NCI-H1694 treated with DMSO at 0.1 percent for 48 hours (cell line): ENCODE measurements around the gene FRMD5.
A peak's percentile ranks its signal among the peaks of the same experiment; 100 is the strongest.
"Not testable (repeated sequence)": the region's sequence is repeated elsewhere in the genome, so short reads cannot be mapped to it uniquely, and the experiment has no call there.

Source experiments
- DNase-seq: peaks from one replicate; lab custom pipeline; 2025; lab: John Stamatoyannopoulos, UW

Gene FRMD5

DNA sequence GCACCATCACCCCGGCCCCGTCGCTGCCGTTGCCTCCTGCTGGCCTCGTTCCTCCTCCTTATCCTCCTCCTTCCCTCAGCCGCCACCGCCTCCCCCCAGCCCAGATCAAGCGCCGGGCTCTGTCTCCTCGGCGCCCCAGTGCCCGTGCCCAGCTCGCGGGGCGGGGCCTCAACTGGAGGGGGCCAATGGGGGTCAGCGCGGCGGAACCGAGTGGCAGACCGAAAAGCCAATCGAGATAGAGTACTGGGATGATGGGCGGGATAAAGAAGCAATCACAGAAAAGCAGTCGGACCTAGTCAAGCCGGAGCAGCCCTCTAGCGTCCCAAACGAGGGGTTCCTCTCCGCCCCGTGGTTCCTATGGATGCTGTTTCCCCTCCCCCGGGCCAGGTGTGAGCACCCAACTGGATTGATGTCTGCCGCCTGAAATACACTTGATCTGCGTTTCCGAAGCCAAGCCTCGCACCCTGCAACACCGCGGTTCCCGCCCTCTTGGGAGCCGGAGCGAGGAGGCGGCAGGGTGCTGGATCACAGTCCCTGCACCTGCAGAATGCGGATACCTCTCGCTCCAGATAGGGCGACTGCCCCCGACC is at the start of gene FRMD5:
Gene FRMD5, minus strand, starts transcription at position 121 of the 590 bp plus-strand sequence.
- DNase-seq: peak; percentile 94

DNA sequence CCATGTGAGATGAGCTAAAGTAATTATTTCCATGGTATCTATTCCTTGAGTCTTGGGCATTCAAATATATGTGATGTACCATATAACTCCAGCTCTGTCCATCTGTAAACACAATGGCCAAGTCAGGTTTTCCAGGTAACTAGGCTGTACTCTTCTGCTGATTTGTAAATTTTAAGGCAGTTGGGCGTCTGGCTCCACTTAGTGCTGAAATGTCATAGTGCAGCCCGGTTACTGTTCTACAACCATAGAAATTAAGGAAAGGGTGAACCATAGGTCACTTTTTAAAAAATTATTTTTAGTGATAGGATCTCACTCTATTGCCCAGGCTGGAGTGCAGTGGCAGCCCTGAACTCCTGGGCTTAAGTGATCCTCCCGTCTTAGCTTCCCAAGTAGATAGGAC is 48.8 kb upstream of the FRMD5 start:
- DNase-seq: no peak

DNA sequence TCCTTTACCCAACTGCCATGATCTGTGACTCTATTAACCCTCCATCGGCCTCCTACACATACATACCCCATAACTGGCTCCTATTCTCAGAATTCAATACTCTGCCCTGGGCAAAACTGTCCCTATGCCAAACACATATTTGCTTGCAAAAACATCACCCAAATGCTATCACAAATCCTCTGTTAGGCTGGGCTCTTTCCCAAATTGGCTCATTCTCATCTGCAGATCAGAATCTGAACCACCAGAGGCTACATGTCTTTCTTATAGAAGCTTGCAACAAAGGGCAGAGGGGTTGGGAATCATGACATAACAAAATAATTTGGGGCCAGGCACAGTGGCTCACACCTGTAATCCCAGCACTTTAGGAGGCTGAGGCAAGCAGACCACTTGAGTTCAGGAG is 48.1 kb upstream of the FRMD5 start:
- no peak for DNase-seq

DNA sequence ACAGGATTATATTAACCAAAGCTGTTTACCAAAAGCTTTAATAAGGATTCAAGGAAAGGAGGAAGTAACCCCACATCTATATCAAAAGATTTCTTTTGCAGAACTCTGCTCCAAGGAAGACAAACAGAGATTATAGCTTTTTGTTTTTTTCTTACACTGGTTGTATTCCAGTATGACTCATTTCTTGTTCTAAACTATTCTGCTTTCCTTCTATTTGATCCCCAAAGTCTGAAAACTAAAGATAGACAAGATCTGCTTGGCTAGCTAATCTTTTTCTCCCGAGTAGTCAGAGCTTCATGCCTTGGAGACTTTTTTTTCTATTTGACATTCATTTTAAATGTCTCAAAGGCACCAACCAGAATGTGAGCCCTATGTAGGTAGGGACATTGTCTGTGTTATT is 36.8 kb upstream of the FRMD5 start:
- DNase-seq: no peak

DNA sequence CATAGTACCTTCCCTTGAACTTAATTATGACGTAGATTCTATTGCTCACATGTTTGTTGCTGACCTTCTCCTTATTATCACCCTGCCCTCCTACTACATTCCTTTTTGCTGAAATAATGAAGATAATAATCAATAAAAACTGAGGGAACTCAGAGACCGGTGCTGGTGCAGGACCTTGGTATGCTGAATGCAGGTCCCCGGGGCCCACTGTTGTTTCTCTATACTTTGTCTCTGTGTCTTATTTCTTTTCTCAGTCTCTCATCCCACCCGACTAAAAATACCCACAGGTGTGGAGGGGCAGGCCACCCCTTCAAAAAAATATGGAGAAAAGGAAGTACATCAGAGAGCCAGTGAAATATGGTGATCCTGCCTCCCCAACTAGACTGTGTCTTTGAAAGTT is 34.2 kb upstream of the FRMD5 start:
- DNase-seq: not testable (repeated sequence)

DNA sequence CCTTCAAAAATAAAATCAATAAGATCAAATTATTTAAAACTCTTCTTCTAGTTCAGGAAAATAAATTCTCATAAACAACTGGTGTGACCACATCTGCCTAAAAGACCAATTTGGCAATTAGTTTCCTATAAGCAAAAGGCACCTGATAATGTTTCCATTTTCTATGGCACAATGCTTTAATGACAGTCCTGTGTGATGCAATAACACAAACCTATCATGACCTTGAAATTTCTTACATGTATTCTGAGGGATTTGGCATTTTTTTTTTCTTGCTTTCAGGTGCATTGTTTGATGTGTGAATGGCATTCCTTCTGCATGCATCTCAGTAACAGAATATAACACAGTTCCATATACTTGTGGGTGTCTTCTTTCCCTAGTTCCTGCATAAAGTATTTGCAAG is 32.5 kb upstream of the FRMD5 start:
- no peak for DNase-seq

DNA sequence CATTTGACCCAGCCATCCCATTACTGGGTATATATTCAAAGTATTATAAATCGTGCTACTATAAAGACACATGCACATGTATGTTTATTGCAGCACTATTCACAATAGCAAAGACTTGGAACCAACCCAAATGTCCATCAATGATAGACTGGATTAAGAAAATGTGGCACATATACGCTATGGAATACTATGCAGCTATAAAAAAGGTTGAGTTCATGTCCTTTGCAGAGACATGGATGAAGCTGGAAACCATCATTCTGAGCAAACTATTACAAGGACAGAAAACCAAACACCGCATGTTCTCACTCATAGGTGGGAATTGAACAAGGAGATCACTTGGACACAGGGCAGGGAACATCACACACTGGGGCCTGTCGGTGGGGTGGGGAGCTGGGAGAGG is 31.9 kb upstream of the FRMD5 start:
- DNase-seq: not testable (repeated sequence)

DNA sequence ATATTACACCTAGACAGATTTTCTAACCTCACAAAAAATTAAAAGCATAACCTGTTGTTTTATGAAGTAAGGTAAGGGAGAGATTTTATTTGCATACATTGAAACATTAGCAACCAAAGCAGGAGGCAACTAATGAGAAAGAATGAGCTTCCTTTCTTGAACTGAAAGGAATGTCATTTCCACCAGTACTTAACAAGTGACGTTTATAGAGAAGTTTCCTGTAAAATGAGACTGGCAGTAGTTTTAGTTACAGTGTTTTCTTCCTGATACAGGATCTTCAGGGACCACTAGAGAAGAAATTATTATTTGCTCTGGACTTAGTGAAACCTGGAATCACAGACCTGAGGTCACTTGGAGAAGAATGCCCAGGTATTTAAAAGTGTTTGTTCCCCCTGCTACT is 27.4 kb upstream of the FRMD5 start:
- no peak for DNase-seq

DNA sequence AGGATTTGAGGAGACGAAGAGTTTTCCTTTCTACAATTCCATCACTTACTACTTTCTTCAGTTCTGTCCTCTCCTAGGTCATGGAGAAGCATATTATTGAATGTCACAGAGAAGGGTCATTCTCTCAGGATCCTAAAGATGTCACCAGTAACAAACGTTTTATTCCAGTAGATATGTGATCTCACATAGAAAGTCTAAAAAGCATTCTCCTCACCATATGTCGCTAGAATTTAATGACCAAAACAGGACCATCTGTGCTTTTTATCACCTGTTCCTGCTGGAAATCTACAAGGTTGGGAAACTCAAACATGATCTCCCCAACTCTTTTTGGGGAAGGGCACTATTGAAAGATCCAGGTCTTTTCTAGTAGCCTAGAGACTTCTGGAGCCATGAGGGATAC is 24.0 kb upstream of the FRMD5 start:
- peak; percentile 73 for DNase-seq

DNA sequence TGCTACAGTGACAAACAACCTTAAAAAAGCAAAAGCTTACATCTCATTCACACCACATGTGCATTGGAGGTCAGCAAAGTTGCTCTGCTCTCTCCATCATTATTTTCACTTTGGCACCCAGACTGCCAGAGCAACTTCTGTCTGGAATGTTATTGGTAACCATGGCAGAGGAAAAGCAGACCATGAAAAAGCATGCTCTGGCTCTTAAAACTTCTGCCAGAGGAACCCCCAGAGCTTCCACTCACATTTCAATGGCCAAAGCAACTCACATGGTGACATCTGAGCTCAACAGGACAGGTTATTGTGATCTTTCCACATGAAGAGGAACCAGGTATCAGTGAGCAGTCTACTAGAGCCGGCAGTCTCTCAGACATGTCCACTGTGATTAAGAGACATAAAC is 21.9 kb upstream of the FRMD5 start:
- DNase-seq: no peak

DNA sequence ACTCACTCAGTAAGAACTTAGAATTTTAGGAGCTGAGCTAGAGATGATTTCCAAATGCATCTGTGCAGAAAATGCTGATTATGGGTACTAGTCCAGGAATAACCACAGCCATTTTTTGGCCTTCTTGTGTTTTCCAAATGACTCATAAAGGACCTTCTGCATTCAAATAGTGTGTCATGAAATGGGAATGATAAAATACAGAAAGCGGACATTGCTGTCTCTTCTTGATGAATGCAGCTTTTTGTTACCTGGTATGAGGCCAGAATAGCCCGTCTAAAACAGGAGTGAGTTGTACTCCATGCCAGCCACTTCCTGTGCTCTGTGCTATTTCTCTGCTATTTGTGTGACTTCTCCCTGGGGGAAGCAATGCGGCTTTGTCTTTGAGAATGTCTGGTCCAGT is 20.5 kb upstream of the FRMD5 start:
- DNase-seq: no peak

DNA sequence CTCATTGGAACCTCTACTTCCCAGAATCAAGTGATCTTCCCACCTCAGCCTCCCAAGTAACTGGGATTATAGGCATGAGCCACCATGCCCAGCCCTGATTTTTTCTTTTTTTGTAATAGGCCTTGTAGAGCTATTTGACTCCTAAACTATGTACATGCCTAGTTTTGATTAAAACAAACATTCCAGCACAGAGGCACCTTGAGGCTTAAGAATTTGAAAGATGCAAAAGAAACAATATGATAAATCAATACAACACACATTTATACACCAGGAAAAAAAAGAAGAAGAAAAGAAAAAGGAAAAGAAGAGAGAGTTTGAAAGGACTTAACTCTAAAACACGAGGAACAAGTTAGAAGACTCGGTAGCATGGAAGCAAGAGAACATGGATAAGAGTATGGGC is 13.9 kb upstream of the FRMD5 start:
- DNase-seq: no peak

DNA sequence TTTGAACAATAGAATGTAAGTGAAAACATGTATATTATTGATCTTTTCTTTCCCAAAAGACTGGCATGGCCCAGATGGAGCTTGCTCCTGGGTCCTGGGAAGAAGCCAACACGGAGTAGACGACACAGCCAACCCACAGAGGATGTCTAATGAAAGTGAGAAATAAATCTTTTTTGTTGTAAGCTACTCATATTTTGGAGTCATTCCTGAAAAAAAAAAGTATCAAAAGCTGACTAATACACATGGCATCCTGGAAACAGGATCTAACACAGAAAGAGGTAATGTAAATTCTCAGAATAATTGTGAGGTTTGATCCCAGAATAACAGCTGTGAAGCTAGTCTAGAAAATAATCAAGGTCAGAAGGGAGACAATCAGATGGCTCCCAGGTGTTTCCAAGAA is 12.6 kb upstream of the FRMD5 start:
- no peak for DNase-seq

DNA sequence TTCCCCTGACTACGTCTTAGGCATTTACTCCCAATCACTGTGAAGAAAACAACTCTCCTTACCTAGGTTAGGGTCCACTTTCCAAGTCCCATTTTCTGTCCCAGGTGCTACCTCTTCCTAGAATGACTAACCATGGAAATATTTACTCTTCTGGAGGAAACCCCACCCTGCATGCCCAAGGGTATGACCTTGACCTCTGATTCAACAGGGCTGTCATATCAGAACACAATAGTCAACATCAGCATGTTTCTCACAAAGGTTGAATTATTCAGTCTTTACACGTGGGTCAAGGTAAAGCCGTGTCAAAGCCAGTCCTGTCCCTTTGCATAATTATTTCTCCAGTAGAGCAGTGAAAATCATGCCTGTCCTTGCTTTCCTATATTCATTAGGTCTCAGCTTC is 4.3 kb upstream of the FRMD5 start:
- DNase-seq: no peak

DNA sequence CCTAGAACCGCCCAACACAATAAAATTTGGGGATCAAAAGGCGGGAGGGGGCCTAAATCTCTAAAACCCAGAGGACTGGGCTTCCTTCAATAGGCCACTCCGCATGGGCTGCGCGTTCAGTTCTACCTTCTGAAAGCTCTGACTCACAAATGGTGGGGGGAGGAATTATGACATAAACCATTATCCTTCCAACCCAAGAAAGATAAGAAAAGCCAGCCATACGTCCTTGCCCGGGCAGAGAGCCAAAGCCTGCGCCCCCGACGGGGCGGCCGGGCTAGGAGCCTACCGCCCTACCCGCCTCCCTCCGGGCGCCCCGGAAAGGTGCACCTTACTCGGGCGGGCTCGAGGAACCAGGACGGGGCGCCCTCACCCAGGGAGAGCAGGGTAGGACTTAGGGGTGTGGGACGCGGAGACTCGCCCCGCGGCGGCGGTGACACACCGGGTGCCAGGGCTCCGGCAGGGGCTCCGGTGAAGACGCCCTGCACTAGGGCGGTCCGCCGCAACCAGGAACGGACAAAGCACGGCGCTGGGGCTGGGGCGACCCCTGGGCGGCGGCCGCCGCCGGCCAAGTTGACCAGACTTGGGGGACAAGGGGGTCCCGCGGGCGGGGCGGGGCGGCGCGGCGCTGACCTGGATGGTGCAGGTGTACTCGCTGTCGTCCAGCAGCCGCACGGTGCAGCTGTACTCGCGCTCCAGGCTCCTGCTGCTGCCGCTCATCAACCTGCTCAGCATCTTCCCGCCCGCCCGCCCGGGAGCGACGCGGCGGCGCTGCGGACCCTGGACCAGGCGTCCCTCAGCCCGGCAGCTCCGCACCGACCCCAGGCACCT is 534 bp downstream of the FRMD5 start:
- no peak for DNase-seq

DNA sequence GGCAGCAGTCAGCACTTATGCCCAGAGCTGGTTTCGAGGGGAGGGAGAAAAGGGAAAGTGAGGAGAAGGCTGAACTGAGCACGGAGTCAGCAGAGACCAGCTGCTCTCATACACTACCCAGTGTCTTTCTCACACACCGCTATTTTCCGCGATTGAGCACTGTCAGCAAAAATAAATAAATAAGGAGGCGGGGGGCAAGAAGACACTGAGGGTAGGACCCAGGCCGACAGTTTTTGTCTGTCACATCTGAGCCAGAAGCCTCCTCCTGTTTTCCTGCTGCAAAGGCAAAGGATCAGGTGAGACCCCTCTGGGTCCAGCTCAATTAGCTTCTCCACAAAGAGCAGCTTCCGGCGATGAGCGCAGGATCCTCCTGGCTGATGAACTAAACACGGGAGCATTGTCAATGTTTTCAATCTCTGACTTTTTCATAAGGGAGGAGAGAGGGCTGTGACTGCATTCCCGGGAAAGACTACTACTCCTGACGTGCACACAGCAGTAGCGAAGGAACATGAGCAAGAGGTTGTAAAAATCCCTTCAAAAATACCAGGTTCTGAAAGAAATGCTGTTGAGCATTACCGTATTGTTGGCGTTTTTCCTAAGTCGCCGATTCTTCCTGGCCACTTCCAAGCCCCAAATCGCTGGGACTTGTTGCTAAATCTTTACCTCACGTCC is 1.3 kb downstream of the FRMD5 start:
- peak; percentile 40 for DNase-seq

DNA sequence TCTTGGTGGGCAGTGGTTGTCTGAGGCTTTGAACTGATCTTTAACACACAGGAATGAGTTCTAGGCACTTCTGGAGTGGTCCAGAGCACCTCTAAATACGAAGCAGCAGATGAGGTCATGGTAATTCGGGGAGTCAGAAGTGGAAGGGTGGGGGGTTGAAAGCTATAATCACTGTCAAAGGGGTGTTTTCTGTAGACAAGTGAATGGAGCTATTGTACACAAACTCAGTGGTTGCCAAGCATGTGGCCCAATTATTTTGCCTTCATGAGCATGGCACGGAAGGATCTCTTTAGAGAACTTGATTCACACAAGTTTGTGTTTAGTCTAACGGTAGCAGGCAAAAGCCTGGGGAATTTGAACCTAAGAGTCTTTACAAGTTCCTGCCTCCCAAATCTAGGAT is 6.3 kb downstream of the FRMD5 start:
- no peak for DNase-seq

DNA sequence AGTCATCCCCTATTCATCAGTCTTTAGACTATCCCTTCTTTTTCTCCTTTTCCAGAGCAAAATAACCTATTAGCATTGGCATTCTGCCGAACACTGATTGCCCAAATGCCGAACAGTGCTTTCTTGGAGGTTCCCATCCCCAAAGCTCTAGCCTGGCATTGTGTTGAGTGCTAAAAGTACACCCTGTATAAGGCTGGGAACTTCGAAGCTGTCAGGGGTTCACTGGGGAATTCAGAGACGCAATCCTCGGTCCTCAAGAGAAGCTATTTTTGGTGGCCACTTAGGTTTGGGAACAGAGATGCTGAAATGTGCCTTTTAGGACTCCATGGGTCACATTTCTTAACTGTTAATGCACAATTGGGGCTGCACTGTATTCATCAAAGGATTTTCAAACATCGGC is 8.4 kb downstream of the FRMD5 start:
- no peak for DNase-seq

DNA sequence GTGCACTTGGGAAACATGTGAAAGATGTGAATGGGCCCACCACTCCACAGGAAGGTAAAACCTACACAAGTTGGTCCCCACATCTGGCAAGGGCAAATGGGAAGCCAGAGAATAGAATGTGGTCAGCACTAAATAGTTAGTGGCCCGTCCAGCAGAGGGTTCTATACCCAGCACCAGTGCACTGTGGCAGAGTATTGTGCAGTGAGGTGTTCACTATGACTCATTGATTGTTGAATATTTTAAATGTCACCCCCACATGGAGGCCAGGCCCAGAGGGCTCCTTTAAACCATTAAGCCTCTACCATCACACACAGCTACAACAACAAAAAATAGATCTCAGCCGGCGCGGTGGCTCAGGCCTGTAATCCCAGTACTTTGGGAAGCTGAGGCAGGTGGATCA is 11.7 kb downstream of the FRMD5 start:
- DNase-seq: no peak

DNA sequence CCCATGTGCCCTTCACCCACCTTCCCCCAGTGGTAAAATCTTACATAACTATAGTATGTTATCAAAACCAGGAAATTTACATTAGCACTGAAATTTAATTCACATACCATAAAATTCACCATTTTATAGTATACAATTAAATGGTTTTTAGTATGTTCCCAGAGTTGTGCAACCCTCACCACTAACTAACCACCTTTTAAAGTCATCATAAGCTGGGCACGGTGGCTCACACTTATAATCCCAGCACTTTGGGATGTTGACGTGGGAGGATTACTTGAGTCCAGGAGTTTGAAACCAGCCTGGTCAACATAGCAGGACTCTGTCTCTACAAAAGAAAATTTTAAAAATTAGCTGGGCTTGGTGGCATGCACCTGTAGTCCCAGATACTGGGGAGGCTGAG is 13.7 kb downstream of the FRMD5 start:
- DNase-seq: no peak

DNA sequence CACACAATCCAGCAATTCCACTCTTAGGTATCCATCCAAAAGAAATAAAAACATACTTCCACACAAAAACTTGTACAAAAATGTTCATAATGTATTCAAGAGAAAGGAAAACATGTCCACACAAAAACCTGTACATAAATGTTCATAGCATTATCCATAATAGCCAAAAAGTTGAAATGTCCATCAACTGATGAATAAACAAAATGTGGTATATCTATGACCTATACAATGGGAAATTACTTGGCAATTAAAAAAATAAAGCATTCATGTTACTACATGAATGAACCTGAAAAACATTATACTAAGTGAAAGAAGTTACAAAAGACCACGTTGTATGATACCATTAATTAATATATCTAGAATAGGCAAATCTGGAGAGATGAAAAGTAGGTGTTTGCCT is 17.9 kb downstream of the FRMD5 start:
- DNase-seq: no peak

DNA sequence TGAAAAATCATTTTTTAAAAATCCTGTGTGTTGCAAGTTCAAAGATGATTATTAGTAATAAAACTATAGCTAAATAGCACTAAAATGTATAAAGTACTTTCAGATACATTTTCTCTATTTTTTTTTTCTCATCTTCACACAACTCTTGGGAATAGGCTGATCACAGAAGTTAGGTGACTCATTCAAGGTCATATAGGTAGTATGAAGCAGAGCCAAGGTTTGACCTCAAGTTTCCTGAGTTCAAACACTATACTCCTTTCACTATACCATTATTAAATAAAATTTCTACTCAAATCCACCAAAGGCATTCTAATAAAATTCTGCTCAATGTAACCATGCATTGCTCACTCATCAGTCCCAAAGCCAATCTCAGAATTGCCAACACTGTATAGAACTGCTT is 21.3 kb downstream of the FRMD5 start:
- no peak for DNase-seq

DNA sequence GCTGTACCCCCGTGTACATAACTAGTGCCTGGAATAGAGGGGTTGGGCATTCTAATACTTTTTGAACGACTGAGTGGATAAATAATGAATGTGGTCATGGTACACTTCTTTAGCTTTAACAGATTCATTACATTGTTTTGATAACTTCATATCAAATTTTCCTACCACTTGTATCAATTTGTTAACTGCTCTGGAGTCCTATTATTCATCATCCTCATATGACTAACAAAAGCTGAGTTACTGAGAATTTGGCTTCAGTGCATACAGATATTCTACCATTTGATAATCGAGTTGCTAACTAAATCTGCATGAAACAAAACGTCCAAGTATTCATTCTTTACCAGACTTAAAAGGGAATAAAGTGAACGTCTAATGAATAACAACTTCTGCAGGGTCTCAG is 31.7 kb downstream of the FRMD5 start:
- DNase-seq: no peak
